SU-DHL-6 (cell line): ENCODE data around the gene TRMT1.

Experiments used
- CTCF ChIP-seq: fragments of 200-600 bp; sonication (generic); IDR thresholded peaks from one replicate; pipeline ENCODE4 v1.5.1; 2017; ENCODE audit warnings: antibody characterized with exemption, mild to moderate bottlenecking, low read length, moderate library complexity; ENCODE audit not compliant: insufficient read depth, poor library complexity, severe bottlenecking
- EZH2phosphoT487 ChIP-seq: fragments of 200-600 bp; sonication (generic), shearing (Covaris generic); conservative IDR thresholded peaks from 2 replicates; pipeline ENCODE4 v1.6.1; 2018; ENCODE audit warnings: mild to moderate bottlenecking, antibody characterized with exemption, low read length, moderate library complexity, mixed read lengths

- TF ChIP-seq CTCF (peak; percentile 85), EZH2phosphoT487 (no peak)
These were observed 55.3 kb downstream of the TRMT1 start for GRCh38 chr19:13060964-13061927.
